Vagina (tissue), 2 donors: Measurements from ENCODE around the gene PPP1R9B. TPM values are rescaled to one million over a fixed set of nuclear protein-coding genes. Genes with fewer than 3 reads are reported as not detected.

Experiments used
- DNase-seq, 2 donors: peaks; one replicate each; pipeline ENCODE4 v3.0.0-alpha.2; 2017; ENCODE audit errors: extremely low spot score in 2 of 2
- H3K27ac ChIP-seq: fragments of 200-600 bp; sonication (generic); one replicate; pipeline ENCODE4 v1.5.1; 2019
- H3K27me3 ChIP-seq: fragments of 200-600 bp; sonication (generic); one replicate; pipeline ENCODE4 v1.5.1; 2019
- H3K36me3 ChIP-seq, 2 donors: fragments of 200-600 bp; sonication (generic); one replicate each; pipeline ENCODE4 v1.5.1; 2017 to 2019
- H3K4me1 ChIP-seq: fragments of 200-600 bp; sonication (generic); one replicate; pipeline ENCODE4 v1.5.1; 2019
- H3K4me3 ChIP-seq, 2 donors: fragments of 200-600 bp; sonication (generic); 1 replicate in 1 of 2; 2 replicates in 1 of 2; pipeline ENCODE4 v1.5.1; 2016 to 2019
- H3K9me3 ChIP-seq: fragments of 200-600 bp; sonication (generic); one replicate; pipeline ENCODE4 v1.5.1; 2019
- POLR2A ChIP-seq, 2 donors: fragments of 450-650 bp; IDR thresholded peaks; one replicate each; pipeline ENCODE4 v1.6.1; 2017; ENCODE audit warnings: antibody characterized with exemption in 2 of 2, mild to moderate bottlenecking in 2 of 2, moderate library complexity in 2 of 2
- POLR2AphosphoS5 ChIP-seq, 2 donors: sonication (generic); formaldehyde crosslinking; IDR thresholded peaks; one replicate each; pipeline ENCODE4 v1.9.0; 2017; ENCODE audit warnings: antibody characterized with exemption in 2 of 2, mild to moderate bottlenecking in 2 of 2, low read depth in 1 of 2; ENCODE audit not compliant: insufficient read depth in 1 of 2
- intact Hi-C: fragments of 100-400 bp; cut with DNase I; formaldehyde crosslinking; loops from one replicate; pipeline ENCODE4 v1.15.1; 2023
- total RNA-seq: library from RNA; depleted of rRNA; stranded (reverse); fragments of >200 nt; gene quantifications from one replicate; pipeline ENCODE4 v1.2.3, GENCODE V29; 2016
- TF ChIP-seq, protein P1 (sequence below), 3 experiments: fragments of 450-650 bp in 2 of 3; fragments of 200-600 bp in 1 of 3; sonication (generic) in 1 of 3; IDR thresholded peaks; one replicate each; pipeline ENCODE4 v1.5.1; 2017 to 2019; ENCODE audit warnings: antibody characterized with exemption in 3 of 3, mild to moderate bottlenecking in 2 of 3, moderate library complexity in 2 of 3

The PPP1R9B gene, protein sequence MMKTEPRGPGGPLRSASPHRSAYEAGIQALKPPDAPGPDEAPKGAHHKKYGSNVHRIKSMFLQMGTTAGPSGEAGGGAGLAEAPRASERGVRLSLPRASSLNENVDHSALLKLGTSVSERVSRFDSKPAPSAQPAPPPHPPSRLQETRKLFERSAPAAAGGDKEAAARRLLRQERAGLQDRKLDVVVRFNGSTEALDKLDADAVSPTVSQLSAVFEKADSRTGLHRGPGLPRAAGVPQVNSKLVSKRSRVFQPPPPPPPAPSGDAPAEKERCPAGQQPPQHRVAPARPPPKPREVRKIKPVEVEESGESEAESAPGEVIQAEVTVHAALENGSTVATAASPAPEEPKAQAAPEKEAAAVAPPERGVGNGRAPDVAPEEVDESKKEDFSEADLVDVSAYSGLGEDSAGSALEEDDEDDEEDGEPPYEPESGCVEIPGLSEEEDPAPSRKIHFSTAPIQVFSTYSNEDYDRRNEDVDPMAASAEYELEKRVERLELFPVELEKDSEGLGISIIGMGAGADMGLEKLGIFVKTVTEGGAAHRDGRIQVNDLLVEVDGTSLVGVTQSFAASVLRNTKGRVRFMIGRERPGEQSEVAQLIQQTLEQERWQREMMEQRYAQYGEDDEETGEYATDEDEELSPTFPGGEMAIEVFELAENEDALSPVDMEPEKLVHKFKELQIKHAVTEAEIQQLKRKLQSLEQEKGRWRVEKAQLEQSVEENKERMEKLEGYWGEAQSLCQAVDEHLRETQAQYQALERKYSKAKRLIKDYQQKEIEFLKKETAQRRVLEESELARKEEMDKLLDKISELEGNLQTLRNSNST
- 37.6 TPM for total RNA-seq

DNA sequence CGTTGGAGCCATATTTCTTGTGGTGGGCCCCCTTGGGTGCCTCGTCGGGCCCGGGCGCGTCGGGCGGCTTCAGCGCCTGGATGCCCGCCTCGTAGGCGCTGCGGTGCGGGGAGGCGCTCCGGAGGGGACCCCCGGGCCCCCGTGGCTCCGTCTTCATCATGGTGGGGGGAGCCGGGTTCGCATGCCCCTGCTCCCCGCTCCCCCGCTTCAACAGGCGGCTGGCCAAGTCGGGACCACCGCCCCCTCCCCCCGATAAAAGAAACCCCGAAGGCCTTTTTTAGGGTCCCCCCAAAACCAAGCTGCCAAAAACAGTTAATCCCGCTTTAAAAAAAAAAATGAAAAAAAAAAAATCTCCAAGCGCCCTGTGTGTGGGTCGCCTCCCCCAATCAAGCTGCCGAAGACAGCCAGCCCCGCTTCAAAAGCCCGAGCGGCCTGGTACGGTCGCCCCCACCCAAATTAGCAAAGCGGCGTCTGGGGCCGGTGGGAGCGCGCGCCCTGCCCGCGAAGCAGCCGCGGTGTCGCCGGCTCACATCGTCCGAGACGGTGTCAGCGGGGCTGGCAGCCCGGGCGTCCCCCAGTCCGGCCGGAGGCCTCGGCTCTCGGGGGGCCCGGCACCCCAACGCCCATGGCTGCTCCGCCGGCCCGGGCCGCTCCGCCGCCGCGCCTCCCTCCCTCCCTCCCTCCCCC lies at the start of gene PPP1R9B:
TSS of gene PPP1R9B (minus strand) at position 324 of the 687 bp plus-strand sequence. CDS start at position 160, 164 bp downstream.
- TF ChIP-seq POLR2A (IDR thresholded peaks at IDR 0.05): no peak
- TF ChIP-seq, protein P1, sequence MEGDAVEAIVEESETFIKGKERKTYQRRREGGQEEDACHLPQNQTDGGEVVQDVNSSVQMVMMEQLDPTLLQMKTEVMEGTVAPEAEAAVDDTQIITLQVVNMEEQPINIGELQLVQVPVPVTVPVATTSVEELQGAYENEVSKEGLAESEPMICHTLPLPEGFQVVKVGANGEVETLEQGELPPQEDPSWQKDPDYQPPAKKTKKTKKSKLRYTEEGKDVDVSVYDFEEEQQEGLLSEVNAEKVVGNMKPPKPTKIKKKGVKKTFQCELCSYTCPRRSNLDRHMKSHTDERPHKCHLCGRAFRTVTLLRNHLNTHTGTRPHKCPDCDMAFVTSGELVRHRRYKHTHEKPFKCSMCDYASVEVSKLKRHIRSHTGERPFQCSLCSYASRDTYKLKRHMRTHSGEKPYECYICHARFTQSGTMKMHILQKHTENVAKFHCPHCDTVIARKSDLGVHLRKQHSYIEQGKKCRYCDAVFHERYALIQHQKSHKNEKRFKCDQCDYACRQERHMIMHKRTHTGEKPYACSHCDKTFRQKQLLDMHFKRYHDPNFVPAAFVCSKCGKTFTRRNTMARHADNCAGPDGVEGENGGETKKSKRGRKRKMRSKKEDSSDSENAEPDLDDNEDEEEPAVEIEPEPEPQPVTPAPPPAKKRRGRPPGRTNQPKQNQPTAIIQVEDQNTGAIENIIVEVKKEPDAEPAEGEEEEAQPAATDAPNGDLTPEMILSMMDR (IDR thresholded peaks at IDR 0.05): no peak
- no peak for TF ChIP-seq POLR2AphosphoS5 (IDR thresholded peaks at IDR 0.05; ENCODE audit: insufficient read depth in 1 of 2, low read depth in 1 of 2)
- no peak for DNase-seq
- Histone ChIP-seq H3K36me3 (no peaks in the 10 kb centered on the region), H3K27me3 (no peaks in the 10 kb centered on the region), H3K4me1 (peaks cover 67% of the 10 kb centered on the region), H3K27ac (peak within 1 kb of the TSS; percentile 81), H3K4me3 (peak within 1 kb of the TSS; percentile 70 to 87), H3K9me3 (no peaks in the 10 kb centered on the region)
- intact Hi-C loops: no loop called here

DNA sequence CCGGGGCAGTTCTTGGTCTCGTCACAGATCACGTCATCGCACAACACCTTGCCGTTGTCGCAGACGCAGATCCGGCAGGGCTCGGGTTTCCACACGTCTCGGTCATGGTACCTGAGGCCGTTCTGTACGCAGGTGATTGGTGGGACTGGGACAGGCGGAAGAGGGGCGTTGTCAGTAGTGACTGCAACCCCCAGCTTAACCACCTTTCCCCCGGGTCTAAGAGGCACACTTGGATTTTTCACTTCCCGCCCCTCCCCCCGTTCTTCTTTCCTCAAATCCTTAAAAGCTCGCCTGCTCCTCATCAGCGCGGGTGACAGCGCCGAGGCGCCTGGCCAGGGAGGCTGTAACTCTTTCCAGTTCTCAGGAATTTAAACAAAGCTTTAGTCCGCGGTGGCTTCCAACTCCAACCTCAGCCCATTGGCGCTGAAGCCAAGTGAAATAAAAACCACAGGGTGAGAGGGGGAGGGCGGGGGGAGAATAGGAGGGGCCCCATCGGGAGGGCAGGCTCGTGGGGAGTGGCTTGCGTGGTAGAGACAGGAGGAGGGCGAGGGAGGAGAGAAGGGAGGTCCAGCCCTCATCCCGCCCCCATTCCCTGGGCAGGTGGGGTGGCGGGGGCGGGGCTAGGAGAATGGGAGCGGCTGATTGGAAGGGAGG lies 49.5 kb upstream of the PPP1R9B start:
- intact Hi-C loops: loop anchor here (1.0 kb wide), 1 partner anchor 73 kb away; no protein-coding TSS in a partner anchor
- H3K27ac ChIP-seq: peak overlapping the region; percentile 97
- H3K36me3 ChIP-seq: peaks cover 4 to 39% of the 10 kb centered on the region in 2 donors
- no peaks in the 10 kb centered on the region for H3K27me3 ChIP-seq
- no peaks in the 10 kb centered on the region for H3K9me3 ChIP-seq
- H3K4me3 ChIP-seq: peak overlapping the region; percentile 79 to 81
- TF ChIP-seq POLR2AphosphoS5 (IDR thresholded peaks at IDR 0.05; ENCODE audit: insufficient read depth in 1 of 2, low read depth in 1 of 2) (peak in 1 of 2 donors; percentile 74), POLR2A (IDR thresholded peaks at IDR 0.05) (no peak)
- TF ChIP-seq, protein P1 (IDR thresholded peaks at IDR 0.05): no peak
- peaks cover 75% of the 10 kb centered on the region for H3K4me1 ChIP-seq
- DNase-seq: peak in 1 of 2 donors; percentile 98

DNA sequence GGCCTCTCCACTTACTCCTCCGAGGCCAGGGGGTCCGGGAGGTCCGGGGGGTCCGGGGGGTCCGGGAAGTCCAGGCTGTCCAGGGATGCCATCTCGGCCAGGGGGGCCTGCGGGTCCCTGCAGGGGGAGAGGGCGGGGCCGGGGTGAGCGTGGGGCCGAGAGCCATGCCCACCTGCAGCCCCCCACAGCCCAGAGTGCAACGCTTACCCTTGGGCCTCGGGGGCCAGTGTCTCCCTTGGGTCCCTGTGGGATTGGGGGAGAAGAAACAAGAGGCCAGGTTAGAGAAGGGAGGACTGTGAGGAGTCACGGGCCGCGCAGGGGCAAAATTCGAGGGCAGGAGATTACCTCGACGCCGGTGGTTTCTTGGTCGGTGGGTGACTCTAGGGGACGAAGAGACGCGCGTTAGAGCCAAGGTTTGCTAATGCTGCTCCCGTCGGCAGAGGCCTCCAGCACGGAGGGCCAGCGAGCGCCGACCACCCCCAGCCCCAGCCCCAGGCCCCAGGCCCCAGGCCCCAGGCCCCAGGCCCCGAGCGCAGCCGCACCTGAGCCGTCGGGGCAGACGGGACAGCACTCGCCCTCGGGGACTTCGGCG lies 48.8 kb upstream of the PPP1R9B start:
- H3K4me3 ChIP-seq: peak overlapping the region; percentile 79 to 81
- H3K27me3 ChIP-seq: no peaks in the 10 kb centered on the region
- TF ChIP-seq POLR2A (IDR thresholded peaks at IDR 0.05): no peak
- no peak for TF ChIP-seq POLR2AphosphoS5 (IDR thresholded peaks at IDR 0.05; ENCODE audit: insufficient read depth in 1 of 2, low read depth in 1 of 2)
- TF ChIP-seq, protein P1 (IDR thresholded peaks at IDR 0.05): no peak
- H3K36me3 ChIP-seq: peaks cover 4 to 45% of the 10 kb centered on the region in 2 donors
- no peak for DNase-seq
- peak overlapping the region; percentile 97 for H3K27ac ChIP-seq
- intact Hi-C loops: no loop called here
- H3K4me1 ChIP-seq: peaks cover 75% of the 10 kb centered on the region
- no peaks in the 10 kb centered on the region for H3K9me3 ChIP-seq

DNA sequence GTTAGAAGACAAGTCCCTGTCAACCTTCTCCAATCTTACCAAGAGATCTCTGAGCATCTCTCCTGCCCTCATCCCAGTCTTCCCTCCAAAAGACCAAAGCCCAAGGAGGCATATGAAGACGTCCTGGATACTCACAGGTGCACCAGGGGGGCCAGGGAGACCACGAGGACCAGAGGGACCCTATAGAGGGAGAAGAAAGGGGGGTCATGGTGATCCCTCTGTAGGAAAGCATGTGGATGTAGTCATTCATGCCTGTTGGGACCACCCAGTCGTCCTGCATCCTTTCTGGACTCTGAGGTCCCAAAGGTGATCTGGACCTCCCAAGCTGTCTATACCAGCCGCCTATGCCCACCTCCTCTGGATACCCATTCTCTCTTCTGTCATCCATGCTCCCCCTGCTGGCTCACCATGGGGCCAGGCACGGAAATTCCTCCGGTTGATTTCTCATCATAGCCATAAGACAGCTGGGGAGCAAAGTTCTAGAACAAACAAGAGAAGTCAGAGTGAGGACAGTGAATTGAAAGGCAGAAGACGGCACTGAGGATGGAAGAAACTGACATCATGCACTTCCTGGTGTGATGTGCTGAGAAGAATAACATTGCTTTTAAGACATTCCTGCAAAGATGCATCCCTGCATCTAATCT lies 47.7 kb upstream of the PPP1R9B start:
- peaks cover 81% of the 10 kb centered on the region for H3K4me1 ChIP-seq
- intact Hi-C loops: no loop called here
- no peak for DNase-seq

More for the DNA sequence above, 47.7 kb upstream of the PPP1R9B start:
- Histone ChIP-seq H3K4me3 (peak overlapping the region in 1 of 2 donors; percentile 79), H3K27ac (peak overlapping the region; percentile 97), H3K9me3 (no peaks in the 10 kb centered on the region), H3K36me3 (peaks cover 4 to 55% of the 10 kb centered on the region in 2 donors), H3K27me3 (no peaks in the 10 kb centered on the region)
- TF ChIP-seq POLR2AphosphoS5 (IDR thresholded peaks at IDR 0.05; ENCODE audit: insufficient read depth in 1 of 2, low read depth in 1 of 2) (peak in 1 of 2 donors; percentile 12), POLR2A (IDR thresholded peaks at IDR 0.05) (no peak)
- TF ChIP-seq, protein P1 (IDR thresholded peaks at IDR 0.05): peak; percentile 13 to 45 (median 28)
